ENCODE data around the gene SERBP1.

DNA sequence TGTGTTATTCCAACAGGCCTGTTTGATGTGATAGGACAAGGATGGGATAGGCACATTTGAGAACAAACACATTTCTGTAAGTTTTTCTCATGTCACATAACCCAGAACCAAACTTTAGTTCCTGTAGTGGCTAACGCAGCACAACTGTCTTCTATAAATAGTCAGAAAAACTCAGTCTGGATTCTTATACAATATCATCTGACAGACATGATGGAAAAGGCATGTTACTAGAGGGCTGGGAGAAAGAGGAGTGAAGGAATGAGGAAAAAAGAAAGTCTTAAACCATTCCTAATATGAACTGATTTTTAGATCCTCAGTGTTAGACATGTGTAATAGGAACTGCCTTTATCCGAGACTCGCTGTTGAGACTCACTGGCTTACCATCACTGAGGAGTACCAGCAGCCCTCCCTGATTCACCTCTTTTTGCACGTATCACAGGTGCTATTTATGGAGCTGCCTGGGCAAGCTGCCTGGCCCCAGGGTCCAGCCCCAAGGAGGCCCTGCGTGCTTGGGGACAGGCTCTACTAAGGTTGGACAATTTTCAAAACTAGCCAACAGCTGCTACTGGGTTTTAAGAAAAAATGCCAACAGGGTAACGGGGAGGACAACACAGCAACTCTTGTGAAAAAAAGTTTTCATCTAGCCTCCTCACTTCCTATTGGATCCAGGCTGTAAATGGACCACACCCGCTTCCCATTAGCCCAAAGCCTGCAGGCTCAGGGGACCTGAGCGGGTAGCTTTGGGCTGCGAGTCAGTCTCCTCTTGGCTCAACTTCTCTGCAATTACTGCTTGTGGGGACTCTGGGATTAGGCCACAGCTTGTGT, 30.7 kb upstream of the SERBP1 start:
- TF ChIP-seq POLR2A (IDR thresholded peaks at IDR 0.05; ENCODE audit: borderline replicate concordance, extremely low read depth, insufficient read depth, insufficient read length): no peak
- no peak for TF ChIP-seq ZNF274 (IDR thresholded peaks at IDR 0.05; ENCODE audit: low read depth, low read length)
- TF ChIP-seq CTCF (IDR thresholded peaks at IDR 0.05 in 2 of 3, conservative IDR thresholded peaks at IDR 0.05 in 1 of 3; ENCODE audit: borderline replicate concordance in 1 of 3, insufficient read depth in 1 of 3, low read depth in 2 of 3, low read length in 2 of 3): no peak
- TF ChIP-seq EZH2 (IDR thresholded peaks at IDR 0.05): no peak
- TF ChIP-seq, protein P1, sequence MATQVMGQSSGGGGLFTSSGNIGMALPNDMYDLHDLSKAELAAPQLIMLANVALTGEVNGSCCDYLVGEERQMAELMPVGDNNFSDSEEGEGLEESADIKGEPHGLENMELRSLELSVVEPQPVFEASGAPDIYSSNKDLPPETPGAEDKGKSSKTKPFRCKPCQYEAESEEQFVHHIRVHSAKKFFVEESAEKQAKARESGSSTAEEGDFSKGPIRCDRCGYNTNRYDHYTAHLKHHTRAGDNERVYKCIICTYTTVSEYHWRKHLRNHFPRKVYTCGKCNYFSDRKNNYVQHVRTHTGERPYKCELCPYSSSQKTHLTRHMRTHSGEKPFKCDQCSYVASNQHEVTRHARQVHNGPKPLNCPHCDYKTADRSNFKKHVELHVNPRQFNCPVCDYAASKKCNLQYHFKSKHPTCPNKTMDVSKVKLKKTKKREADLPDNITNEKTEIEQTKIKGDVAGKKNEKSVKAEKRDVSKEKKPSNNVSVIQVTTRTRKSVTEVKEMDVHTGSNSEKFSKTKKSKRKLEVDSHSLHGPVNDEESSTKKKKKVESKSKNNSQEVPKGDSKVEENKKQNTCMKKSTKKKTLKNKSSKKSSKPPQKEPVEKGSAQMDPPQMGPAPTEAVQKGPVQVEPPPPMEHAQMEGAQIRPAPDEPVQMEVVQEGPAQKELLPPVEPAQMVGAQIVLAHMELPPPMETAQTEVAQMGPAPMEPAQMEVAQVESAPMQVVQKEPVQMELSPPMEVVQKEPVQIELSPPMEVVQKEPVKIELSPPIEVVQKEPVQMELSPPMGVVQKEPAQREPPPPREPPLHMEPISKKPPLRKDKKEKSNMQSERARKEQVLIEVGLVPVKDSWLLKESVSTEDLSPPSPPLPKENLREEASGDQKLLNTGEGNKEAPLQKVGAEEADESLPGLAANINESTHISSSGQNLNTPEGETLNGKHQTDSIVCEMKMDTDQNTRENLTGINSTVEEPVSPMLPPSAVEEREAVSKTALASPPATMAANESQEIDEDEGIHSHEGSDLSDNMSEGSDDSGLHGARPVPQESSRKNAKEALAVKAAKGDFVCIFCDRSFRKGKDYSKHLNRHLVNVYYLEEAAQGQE (IDR thresholded peaks at IDR 0.05; ENCODE audit: low read depth): no peak
- TF ChIP-seq YY1 (IDR thresholded peaks at IDR 0.05; ENCODE audit: extremely low read depth, insufficient replicate concordance, low read depth, low read length): no peak
- TF ChIP-seq EZH2phosphoT487 (IDR thresholded peaks at IDR 0.05; ENCODE audit: borderline replicate concordance): no peak
- TF ChIP-seq, protein P2, sequence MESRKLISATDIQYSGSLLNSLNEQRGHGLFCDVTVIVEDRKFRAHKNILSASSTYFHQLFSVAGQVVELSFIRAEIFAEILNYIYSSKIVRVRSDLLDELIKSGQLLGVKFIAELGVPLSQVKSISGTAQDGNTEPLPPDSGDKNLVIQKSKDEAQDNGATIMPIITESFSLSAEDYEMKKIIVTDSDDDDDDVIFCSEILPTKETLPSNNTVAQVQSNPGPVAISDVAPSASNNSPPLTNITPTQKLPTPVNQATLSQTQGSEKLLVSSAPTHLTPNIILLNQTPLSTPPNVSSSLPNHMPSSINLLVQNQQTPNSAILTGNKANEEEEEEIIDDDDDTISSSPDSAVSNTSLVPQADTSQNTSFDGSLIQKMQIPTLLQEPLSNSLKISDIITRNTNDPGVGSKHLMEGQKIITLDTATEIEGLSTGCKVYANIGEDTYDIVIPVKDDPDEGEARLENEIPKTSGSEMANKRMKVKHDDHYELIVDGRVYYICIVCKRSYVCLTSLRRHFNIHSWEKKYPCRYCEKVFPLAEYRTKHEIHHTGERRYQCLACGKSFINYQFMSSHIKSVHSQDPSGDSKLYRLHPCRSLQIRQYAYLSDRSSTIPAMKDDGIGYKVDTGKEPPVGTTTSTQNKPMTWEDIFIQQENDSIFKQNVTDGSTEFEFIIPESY (IDR thresholded peaks at IDR 0.05; ENCODE audit: extremely low read depth, insufficient replicate concordance, low read length): no peak
- no peak for TF ChIP-seq SP1 (IDR thresholded peaks at IDR 0.05; ENCODE audit: low read depth)
- no peak for TF ChIP-seq ZFX (IDR thresholded peaks at IDR 0.05)
- TF ChIP-seq, protein P3, sequence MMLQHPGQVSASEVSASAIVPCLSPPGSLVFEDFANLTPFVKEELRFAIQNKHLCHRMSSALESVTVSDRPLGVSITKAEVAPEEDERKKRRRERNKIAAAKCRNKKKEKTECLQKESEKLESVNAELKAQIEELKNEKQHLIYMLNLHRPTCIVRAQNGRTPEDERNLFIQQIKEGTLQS (IDR thresholded peaks at IDR 0.05): no peak
